CD1c-positive myeloid dendritic cell (primary cell): ENCODE measurements around the gene ACTG2.

ENCODE experiments used
- DNase-seq: peaks from one replicate; pipeline ENCODE4 v3.0.0-alpha.2; 2016; ENCODE audit errors: extremely low spot score

ACTG2 gene

DNA sequence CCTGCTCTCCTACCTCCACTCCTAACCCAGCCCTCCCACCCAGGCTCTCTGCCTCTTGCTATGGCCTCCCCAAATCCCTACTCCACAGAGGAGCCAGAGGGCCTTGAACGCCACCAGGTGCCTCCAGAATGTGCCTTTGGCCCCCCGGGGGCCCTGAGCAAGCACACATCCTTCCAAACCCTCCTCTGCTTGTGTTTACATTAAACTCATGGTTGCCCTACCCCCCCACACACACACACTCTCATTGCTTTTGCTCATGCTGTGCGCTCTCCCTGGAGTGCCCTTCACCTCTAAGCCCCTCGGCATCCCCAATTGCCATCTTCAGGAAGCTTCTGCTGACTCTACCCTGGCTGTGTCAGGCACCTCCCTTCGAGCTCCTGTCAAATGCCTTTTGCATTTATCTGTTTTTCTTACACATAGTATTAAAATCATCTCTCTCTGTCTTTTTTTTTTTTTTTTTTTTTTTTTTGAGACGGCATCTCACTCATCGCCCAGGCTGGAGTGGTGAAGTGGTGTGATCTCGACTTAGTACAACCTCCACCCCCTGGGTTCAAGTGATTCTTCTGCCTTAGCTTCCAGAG, 75.6 kb downstream of the ACTG2 start:
- DNase-seq, result no peak

DNA sequence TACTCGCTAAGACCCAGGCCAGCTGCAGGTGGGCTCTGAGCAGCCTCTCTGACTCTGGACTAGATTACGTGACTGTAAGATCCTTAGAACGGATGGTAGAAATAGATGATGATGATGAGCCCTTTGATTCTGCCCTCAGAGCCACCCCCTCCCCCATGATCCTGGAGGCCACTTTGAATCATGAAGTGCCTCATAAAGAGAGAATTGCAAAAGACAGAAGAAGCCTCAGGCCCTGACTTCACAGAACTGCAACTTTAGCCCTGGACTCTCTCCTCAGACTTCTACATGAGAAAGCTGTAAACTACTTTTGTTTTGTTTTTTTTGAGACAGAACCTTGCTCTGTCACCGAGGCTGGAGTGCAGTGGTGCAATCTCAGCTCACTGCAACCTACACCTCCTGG, 76.5 kb downstream of the ACTG2 start:
- no peak for DNase-seq
